Measurements from ENCODE around the gene PARS2.

PARS2 gene

DNA sequence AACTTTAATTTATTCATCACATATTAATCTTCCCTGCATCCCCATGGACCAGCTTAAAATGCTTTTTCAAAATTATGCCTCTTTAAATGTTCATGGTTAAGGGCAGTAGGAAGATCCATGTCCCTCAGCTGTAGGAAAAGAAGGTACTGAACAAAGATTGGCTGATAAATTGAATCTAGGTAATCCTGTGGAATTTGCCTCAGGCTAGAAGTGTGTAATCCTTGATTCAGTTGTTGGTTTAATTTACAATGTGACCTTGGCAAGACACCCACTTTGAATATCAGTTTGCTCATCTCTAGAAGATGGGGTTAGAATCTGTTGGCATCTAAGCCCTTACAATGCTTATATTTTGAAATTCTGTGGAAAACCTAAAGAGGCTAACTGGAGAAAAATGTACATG is 42.6 kb downstream of the PARS2 start:
- no peak for DNase-seq

DNA sequence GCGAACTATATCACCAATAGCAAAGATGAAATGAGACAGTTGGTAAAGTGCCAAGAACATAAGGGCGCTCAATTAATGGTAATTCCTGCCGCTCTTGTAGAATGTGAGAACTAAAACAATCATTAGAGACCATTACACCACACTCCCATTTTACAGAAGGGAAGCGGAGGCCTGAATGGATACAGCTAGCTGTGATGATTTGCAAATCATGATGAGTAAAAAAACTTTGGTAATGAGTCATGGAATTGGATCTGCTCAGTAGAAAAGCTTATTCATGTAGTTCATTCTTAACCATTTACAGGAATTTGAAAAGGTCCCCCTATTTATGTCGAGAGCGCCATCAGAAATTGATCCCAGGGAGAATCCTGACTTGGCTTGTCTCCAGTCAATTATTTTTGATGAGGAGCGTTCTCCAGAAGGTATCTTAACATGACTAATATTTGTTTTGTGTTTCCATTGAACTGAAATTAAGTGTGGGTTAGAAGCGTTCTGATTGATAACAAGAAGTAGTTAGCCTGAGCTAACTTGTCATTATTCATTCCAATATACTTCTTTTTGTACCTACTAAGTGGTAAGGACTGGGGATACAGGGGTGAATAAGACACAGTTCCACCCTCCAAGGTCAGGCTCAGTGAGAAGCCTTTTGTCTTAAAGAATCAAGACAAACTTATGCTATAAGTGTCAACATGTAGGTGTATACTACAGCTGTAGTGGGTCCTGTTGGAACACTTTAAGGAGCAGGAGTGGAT is 47.9 kb downstream of the PARS2 start:
- no peak for DNase-seq

DNA sequence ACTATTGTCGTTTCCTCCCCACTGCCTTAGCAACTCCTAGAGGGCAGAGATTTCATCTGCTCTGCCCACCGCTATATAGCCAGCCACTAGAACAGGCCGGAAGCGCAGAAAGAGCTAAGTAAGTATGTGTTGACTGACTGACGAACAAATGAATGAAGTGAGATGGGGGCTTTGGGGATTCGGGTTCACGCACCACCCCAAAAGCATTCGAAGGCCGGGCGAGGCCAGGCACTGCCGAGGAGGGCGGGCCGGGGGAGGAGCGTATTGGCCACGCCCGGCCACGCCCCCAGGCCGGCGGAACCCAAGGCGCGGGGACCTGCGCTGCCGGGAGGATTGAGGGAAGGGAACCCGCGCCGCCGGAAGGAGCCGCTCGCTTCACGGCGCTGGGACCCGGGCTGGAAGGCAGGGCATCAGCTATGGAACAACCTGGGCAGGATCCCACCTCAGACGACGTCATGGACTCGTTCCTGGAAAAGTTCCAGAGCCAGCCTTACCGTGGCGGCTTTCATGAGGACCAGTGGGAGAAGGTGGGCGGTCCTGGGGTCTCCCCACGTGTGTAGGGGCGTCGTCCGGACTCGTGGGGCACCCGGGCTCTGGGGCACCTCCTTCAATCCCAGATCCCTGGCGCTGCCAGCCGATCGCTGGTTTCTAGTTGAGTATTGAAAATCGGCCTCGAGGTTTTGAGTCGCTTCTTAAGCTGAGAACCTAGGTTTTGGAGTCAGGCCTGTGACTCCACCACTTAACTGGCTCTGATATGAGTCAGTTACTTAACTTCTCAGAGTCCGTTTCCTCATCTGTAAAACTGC is 48.6 kb downstream of the PARS2 start, which contains the start of gene TTC4:
TTC4 (plus strand) TSS at position 369 of the 806 bp plus-strand sequence; CDS start at position 417, 48 bp downstream.
- DNase-seq: peak; percentile 86

DNA sequence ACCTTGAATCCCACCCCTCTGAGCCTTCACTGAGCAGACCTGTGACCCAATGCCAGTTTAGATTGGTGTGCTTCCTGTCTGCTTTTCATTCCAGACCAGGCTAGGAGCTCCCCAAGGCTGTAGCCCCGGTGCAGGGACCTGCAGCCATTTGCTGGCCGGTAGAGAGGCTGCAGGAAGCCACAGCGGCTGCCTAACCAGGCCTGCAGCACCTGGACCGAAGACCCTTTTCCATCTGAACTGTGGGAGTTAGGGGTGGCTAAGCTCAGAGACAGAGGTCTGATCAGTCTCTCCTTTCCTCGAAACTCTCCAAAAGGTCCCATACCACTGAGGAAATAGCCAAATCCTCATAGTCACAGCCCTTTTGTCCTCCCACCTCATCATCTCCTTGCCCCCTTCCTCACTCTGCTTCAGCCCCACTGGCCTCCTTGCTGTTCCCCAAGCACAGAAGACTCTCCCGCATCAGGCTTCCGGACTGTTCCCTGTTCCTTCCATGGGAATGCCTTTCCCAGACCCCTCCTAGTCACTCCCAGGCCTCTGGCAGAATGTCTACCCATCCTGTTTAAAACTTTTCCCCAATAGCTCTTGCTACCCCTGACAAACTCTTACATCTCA is 49.3 kb downstream of the PARS2 start:
- DNase-seq: no peak

DNA sequence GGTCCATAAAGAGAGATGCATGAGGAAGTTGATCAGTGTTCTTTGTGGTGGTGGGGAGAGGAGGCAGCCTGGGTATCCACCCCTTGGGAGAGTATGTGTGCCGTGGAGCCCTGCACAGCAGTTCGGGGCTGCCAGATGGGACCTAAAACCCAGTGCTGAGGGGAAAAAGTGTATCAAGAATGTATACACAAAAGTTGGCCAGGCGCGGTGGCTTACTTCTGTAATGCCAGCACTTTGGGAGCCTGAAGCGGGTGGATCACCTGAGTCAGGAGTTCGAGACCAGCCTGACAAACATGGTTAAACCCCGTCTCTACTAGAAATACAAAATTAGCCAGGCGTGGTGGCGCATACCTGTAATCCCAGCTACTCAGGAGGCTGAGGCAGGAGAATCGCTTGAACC is 52.8 kb downstream of the PARS2 start:
- DNase-seq: no peak

DNA sequence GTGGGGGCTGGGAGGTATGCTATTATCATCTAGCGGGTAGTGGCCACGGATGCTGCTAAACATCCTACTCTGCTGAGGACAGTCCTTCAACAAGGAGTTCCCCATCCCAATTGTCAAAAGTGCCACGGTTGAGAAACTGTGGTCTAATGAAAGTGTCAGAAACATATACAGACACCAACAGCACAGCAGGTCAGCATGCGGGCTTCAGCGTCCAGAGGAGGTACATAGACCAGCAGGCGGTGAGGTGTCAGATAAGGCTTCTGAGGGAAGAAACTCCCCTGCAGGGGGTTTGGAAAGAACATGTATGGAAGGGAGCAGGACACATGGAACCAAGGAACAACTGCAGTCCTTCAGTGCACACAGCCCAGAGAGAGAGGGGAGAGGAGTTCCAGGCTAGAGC is 53.5 kb downstream of the PARS2 start:
- no peak for DNase-seq

DNA sequence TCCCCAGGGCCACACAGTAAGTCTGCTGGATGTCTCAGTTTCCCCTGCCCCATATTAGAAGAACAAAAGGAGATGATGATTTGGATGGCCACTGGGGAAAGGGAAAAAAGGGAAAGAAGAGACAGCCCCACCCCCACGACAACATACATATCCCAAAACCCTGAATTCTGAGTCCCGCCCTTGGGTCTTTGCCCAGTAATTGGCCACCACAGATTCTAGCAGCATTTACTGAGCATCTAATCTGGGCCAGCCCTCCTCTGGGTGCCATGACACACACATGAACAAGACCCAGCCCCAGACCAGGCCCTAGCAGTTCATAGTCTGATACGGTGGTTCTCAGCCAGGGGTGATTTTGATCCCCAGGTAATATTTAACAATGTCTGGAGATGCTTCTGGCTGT is 53.9 kb downstream of the PARS2 start:
- DNase-seq: no peak

DNA sequence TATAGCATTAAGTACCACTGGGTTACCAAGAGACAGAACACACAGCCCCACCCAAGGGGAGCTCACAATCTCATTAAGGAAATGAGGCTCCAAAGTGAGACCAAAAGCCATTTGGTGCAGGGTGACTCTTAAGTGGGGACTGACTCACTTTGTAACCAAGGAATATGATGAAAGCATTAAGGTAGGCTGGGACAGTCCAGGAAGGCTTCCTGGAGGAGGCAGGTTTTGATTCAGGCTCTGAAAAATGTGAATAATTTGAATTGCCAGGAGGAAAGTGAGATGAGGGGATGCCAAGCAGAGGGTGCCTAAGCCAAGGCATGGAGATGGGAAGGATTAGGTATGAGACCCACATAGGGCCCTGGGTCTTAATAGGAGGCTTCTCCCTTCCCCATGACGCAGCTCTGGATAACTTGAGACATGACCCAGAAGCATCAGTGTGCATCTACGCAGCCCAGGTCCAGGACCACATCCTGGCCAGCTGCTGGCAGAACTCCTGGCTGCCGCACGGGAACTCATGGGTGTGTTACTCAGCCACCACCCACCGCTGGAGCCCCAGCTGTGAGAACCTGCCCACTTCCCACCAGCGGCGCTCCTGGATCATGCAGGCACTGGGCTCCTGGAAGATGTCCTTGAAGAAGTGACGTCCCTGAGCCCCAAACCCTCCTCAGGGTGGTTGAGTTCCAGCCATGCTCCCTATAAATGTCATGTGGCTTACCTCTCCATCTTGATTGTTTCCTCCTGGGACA is 54.6 kb downstream of the PARS2 start:
- no peak for DNase-seq

DNA sequence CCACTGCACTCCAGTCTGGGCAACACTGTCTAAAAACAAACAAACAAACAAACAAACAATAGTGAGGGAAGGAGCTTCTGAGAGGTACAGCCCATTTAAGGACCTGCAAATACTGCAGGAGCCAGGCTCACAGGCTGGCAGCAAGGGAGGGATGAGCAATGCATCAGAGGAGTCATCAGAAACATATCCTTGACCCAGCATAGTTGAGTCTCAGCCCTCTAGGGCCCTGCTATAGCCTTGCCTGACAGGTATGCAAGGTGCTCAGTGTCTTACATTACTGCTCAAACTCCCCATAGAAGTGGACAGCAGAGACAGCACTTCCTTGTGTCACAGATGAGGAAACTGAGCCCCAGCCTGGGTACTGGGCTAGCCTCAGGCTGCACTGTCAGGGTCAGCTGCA is 55.9 kb downstream of the PARS2 start:
- no peak for DNase-seq

All from femur (tissue), 1 donor.